ENCODE data around the gene MYOC. TPM values are rescaled to one million over a fixed set of nuclear protein-coding genes. Genes with fewer than 3 reads are reported as not detected.

The MYOC gene
- total RNA-seq, 1 experiment from 2014 or later: not detected

DNA sequence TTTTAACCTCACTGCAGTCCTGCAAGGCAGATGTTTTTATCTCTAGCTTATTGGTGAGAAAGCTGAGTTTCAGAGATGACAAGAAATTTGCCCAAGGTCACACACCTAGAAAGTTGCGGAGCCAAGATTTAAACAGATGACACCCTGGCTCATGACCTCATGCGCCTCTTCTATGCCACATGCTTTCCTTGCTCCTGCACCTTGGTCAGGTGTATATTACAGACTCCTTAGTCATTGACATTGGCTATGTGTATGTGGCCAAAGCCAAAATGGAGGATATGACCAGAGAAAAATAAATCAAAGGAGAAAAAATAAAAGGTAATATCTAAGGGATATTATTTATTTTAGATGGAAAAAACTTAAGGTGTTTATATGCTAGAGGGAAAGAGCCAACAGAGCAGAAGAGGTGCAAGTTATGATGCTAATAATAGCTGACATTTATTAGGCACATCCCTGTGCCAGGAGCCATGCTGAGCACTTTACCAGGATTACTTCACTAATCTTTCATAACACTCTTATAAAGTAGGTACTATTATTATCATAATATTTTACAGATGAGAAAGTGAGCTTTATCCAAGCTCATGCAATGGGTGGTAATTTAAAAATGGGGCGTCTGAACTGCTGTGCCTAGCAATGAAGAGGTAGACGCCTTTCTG is 13.8 kb upstream of the MYOC start:
- TF ChIP-seq TCF7L2 (IDR thresholded peaks at IDR 0.05; ENCODE audit: low read depth, low read length): no peak
- TF ChIP-seq POLR2AphosphoS5 (IDR thresholded peaks at IDR 0.05; ENCODE audit: low read depth, low read length): no peak
- no peak for TF ChIP-seq SIN3A (IDR thresholded peaks at IDR 0.05; ENCODE audit: borderline replicate concordance, insufficient read depth, low read depth, low read length)
- TF ChIP-seq, protein P1, sequence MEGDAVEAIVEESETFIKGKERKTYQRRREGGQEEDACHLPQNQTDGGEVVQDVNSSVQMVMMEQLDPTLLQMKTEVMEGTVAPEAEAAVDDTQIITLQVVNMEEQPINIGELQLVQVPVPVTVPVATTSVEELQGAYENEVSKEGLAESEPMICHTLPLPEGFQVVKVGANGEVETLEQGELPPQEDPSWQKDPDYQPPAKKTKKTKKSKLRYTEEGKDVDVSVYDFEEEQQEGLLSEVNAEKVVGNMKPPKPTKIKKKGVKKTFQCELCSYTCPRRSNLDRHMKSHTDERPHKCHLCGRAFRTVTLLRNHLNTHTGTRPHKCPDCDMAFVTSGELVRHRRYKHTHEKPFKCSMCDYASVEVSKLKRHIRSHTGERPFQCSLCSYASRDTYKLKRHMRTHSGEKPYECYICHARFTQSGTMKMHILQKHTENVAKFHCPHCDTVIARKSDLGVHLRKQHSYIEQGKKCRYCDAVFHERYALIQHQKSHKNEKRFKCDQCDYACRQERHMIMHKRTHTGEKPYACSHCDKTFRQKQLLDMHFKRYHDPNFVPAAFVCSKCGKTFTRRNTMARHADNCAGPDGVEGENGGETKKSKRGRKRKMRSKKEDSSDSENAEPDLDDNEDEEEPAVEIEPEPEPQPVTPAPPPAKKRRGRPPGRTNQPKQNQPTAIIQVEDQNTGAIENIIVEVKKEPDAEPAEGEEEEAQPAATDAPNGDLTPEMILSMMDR (IDR thresholded peaks at IDR 0.05): no peak
- no peak for TF ChIP-seq REST (IDR thresholded peaks at IDR 0.05; ENCODE audit: insufficient read depth in 1 of 2, low read depth in 2 of 2, low read length in 1 of 2)
- H3K27me3 ChIP-seq (ENCODE audit: control insufficient read depth, insufficient read depth, low read length): peaks cover 6% of the 10 kb centered on the region; the same call in 1 of the 2 replicates
- ChIA-PET CTCF (interaction anchor here (0.5 kb wide), 1 partner anchor 26 kb away, joined by 6 read pairs; no protein-coding TSS in a partner anchor), POLR2A (no interaction called here)
- H3K27ac ChIP-seq (ENCODE audit: low read length): no peak overlapping the region
- no peaks in the 10 kb centered on the region for H3K4me1 ChIP-seq (ENCODE audit: control insufficient read depth, insufficient read depth, low read length)
- no TSS peak for BruUV-seq (replicated peaks)
- H3K9me3 ChIP-seq (ENCODE audit: control insufficient read depth, insufficient read depth, low read depth, low read length): no peaks in the 10 kb centered on the region
- H3K36me3 ChIP-seq (ENCODE audit: control insufficient read depth, insufficient read depth, low read length): no peaks in the 10 kb centered on the region
- intact Hi-C loops (cut with micrococcal nuclease; ENCODE audit: unreplicated experiment): no loop called here
- DNase-seq (ENCODE audit: low read depth, low spot score) (no peak), ATAC-seq (no peak)
- in situ Hi-C loops (cut with HindIII; ENCODE audit: low pct_unique_long_range_greater_than_20kb, low sequenced_read_pairs): no loop called here
- H3K4me3 ChIP-seq (ENCODE audit: low read depth in 2 of 2, low read length in 2 of 2): no peak overlapping the region

DNA sequence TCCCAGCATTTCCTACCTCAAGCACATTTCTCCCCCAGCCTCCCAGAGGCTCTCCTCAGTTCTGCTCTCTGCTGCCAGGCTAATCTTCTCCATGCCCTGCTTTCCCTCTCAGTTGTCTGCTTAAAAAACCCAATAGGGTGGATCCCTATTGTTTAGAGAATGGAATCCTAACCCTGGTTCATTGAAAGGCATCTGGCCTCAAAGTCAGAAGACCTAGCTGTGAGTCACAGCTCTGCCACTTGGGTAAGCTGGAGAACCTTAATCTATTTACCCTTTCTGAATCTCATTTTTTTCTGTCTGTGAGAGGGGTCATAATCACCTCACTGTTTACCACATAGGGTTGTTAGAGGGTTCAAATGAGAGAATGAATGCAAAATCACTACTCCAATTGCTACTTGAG is 12.5 kb upstream of the MYOC start:
- H3K4me1 ChIP-seq (ENCODE audit: control insufficient read depth, insufficient read depth, low read length): no peaks in the 10 kb centered on the region
- H3K27ac ChIP-seq (ENCODE audit: low read length): no peak overlapping the region
- H3K4me3 ChIP-seq (ENCODE audit: low read depth in 2 of 2, low read length in 2 of 2): no peak overlapping the region
- CTCF ChIA-PET: no interaction called here
- intact Hi-C loops (cut with micrococcal nuclease; ENCODE audit: unreplicated experiment): no loop called here
- ATAC-seq: no peak
- H3K36me3 ChIP-seq (ENCODE audit: control insufficient read depth, insufficient read depth, low read length): no peaks in the 10 kb centered on the region
- POLR2A ChIA-PET: no interaction called here
- TF ChIP-seq SIN3A (IDR thresholded peaks at IDR 0.05; ENCODE audit: borderline replicate concordance, insufficient read depth, low read depth, low read length): no peak
- TF ChIP-seq, protein P1 (IDR thresholded peaks at IDR 0.05): no peak
- no peak for TF ChIP-seq POLR2AphosphoS5 (IDR thresholded peaks at IDR 0.05; ENCODE audit: low read depth, low read length)
- no peak for TF ChIP-seq TCF7L2 (IDR thresholded peaks at IDR 0.05; ENCODE audit: low read depth, low read length)
- TF ChIP-seq REST (IDR thresholded peaks at IDR 0.05; ENCODE audit: insufficient read depth in 1 of 2, low read depth in 2 of 2, low read length in 1 of 2): no peak
- H3K9me3 ChIP-seq (ENCODE audit: control insufficient read depth, insufficient read depth, low read depth, low read length): no peaks in the 10 kb centered on the region
- no TSS peak for BruUV-seq (replicated peaks)
- in situ Hi-C loops (cut with HindIII; ENCODE audit: low pct_unique_long_range_greater_than_20kb, low sequenced_read_pairs): no loop called here
- no peak for DNase-seq (ENCODE audit: low read depth, low spot score)
- peaks cover 6% of the 10 kb centered on the region; the same call in 1 of the 2 replicates for H3K27me3 ChIP-seq (ENCODE audit: control insufficient read depth, insufficient read depth, low read length)
